OCI-LY1 (cell line): ENCODE measurements around the gene SH3BP5.

ENCODE experiments used
- EZH2 ChIP-seq: fragments of 200-600 bp; sonication (generic), shearing (Covaris generic); IDR thresholded peaks from 2 replicates; pipeline ENCODE4 v1.8.0; 2017; ENCODE audit warnings: borderline replicate concordance, mixed run types, mild to moderate bottlenecking, antibody characterized with exemption, low read length, moderate library complexity, mixed read lengths
- TF ChIP-seq, protein P1 (sequence below): fragments of 200-600 bp; sonication (generic), shearing (Covaris generic); IDR thresholded peaks from 2 replicates; pipeline ENCODE4 v1.5.1; 2017; ENCODE audit warnings: mild to moderate bottlenecking, antibody characterized with exemption, low read length, moderate library complexity, mixed read lengths

DNA sequence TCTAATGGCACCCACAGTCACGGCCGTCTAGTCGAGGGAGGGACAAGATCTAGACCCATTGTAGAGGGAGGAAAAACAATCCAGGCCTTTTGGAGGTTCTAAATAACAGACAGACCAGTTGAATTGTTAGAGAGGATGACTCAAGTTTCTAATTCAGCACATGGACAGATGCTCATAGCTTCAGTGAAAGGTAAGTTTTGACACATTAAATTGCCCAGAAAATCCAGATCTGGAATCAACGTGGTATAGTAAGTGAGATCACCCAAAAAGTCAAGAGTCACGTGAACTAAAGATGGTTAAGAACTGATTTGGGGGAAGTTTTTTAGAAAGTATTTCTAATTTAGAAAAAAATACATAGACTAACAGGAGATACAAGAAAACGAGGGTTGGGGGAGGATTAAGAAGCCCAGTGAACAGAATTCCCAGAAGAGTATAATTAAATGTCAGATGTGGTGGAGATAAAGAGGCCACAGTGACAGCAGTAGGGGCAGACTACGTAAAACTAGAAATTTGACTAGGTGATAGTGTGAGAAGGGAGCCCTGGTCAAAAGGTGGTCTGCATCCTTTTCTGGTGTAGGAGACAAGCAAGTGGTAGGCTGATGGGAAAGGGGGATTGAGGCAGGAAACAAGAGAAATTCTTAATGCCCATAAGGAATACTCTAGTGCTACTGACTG, 79.2 kb downstream of the SH3BP5 start:
- TF ChIP-seq, protein P1, sequence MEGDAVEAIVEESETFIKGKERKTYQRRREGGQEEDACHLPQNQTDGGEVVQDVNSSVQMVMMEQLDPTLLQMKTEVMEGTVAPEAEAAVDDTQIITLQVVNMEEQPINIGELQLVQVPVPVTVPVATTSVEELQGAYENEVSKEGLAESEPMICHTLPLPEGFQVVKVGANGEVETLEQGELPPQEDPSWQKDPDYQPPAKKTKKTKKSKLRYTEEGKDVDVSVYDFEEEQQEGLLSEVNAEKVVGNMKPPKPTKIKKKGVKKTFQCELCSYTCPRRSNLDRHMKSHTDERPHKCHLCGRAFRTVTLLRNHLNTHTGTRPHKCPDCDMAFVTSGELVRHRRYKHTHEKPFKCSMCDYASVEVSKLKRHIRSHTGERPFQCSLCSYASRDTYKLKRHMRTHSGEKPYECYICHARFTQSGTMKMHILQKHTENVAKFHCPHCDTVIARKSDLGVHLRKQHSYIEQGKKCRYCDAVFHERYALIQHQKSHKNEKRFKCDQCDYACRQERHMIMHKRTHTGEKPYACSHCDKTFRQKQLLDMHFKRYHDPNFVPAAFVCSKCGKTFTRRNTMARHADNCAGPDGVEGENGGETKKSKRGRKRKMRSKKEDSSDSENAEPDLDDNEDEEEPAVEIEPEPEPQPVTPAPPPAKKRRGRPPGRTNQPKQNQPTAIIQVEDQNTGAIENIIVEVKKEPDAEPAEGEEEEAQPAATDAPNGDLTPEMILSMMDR: no peak
- no peak for TF ChIP-seq EZH2
